ENCODE results near the gene CD1C.

CD1C gene

GRCh38 chr1:158289811-158290210, at the start of gene CD1C:
CD1C (plus strand) TSS chr1:158289923; CDS start chr1:158290065, 142 bp downstream.
- Histone ChIP-seq H3K4me3 (ENCODE audit: low read depth, low read length) (no peak within 1 kb of the TSS), H3K27ac (no peak within 1 kb of the TSS), H3K9me3 (ENCODE audit: severe bottlenecking) (no peaks in the 10 kb centered on the region), H3K36me3 (no peaks in the 10 kb centered on the region), H3K27me3 (ENCODE audit: insufficient read depth, low read depth, severe bottlenecking) (peaks cover 81% of the 10 kb centered on the region)
- DNase-seq, result no peak
- TF ChIP-seq CTCF (IDR thresholded peaks at IDR 0.05; ENCODE audit: low read depth, low read length), result no peak

- Histone ChIP-seq H3K9me3 (ENCODE audit: severe bottlenecking) (peaks cover 4% of the 10 kb centered on the region), H3K36me3 (no peaks in the 10 kb centered on the region), H3K27ac (no peak overlapping the region), H3K27me3 (ENCODE audit: insufficient read depth, low read depth, severe bottlenecking) (peaks cover 91% of the 10 kb centered on the region), H3K4me3 (ENCODE audit: low read depth, low read length) (no peak overlapping the region)
- TF ChIP-seq CTCF (IDR thresholded peaks at IDR 0.05; ENCODE audit: low read depth, low read length), result no peak
- no peak for DNase-seq
Observed at GRCh38 chr1:158246650-158247049, 43.1 kb upstream of the CD1C start.

- H3K4me3 ChIP-seq (ENCODE audit: low read depth, low read length), result no peak overlapping the region
- H3K27ac ChIP-seq, result no peak overlapping the region
- no peak for DNase-seq
- H3K36me3 ChIP-seq, result no peaks in the 10 kb centered on the region
- no peak for TF ChIP-seq CTCF (IDR thresholded peaks at IDR 0.05; ENCODE audit: low read depth, low read length)
- H3K27me3 ChIP-seq (ENCODE audit: insufficient read depth, low read depth, severe bottlenecking), result peaks cover 98% of the 10 kb centered on the region
- no peaks in the 10 kb centered on the region for H3K9me3 ChIP-seq (ENCODE audit: severe bottlenecking)
Observed at GRCh38 chr1:158248118-158248517, 41.6 kb upstream of the CD1C start.

- H3K27me3 ChIP-seq (ENCODE audit: insufficient read depth, low read depth, severe bottlenecking), result peaks cover 98% of the 10 kb centered on the region
- no peak for DNase-seq
- no peak overlapping the region for H3K27ac ChIP-seq
- H3K36me3 ChIP-seq, result no peaks in the 10 kb centered on the region
- no peak overlapping the region for H3K4me3 ChIP-seq (ENCODE audit: low read depth, low read length)
- no peaks in the 10 kb centered on the region for H3K9me3 ChIP-seq (ENCODE audit: severe bottlenecking)
- no peak for TF ChIP-seq CTCF (IDR thresholded peaks at IDR 0.05; ENCODE audit: low read depth, low read length)
Observed at GRCh38 chr1:158248771-158249170, 41.0 kb upstream of the CD1C start.

GRCh38 chr1:158249646-158250045, 40.1 kb upstream of the CD1C start:
- Histone ChIP-seq H3K27me3 (ENCODE audit: insufficient read depth, low read depth, severe bottlenecking) (peaks cover 99% of the 10 kb centered on the region), H3K27ac (no peak overlapping the region), H3K9me3 (ENCODE audit: severe bottlenecking) (no peaks in the 10 kb centered on the region), H3K4me3 (ENCODE audit: low read depth, low read length) (no peak overlapping the region), H3K36me3 (no peaks in the 10 kb centered on the region)
- no peak for TF ChIP-seq CTCF (IDR thresholded peaks at IDR 0.05; ENCODE audit: low read depth, low read length)
- DNase-seq, result no peak

- H3K9me3 ChIP-seq (ENCODE audit: severe bottlenecking), result no peaks in the 10 kb centered on the region
- no peaks in the 10 kb centered on the region for H3K36me3 ChIP-seq
- TF ChIP-seq CTCF (IDR thresholded peaks at IDR 0.05; ENCODE audit: low read depth, low read length), result no peak
- DNase-seq, result no peak
- H3K27ac ChIP-seq, result no peak overlapping the region
- peaks cover 99% of the 10 kb centered on the region for H3K27me3 ChIP-seq (ENCODE audit: insufficient read depth, low read depth, severe bottlenecking)
- H3K4me3 ChIP-seq (ENCODE audit: low read depth, low read length), result no peak overlapping the region
Observed at GRCh38 chr1:158251163-158251562, 38.6 kb upstream of the CD1C start.

Measured in WERI-Rb-1 (cell line).